Keratinocyte (primary cell): Measurements from ENCODE around the gene TBC1D3G. TPM values are rescaled to one million over a fixed set of nuclear protein-coding genes. Genes with fewer than 3 reads are reported as not detected.
"Not testable (repeated sequence)": the region's sequence is repeated elsewhere in the genome, so short reads cannot be mapped to it uniquely, and the experiment has no call there.

Source experiments
- DNase-seq: peaks from one replicate; pipeline ENCODE4 v3.0.0-alpha.2; 2011; ENCODE audit warnings: low read depth, missing footprints, low spot score
- FAIRE-seq: peaks from 2 replicates; lab custom pipeline; 2011; peaks lifted over from hg19 to GRCh38; lab: Jason Lieb, UNC
- H2AFZ ChIP-seq: 2 replicates; pipeline ENCODE4 v1.6.0; 2012; ENCODE audit warnings: low read length, control low read depth, inconsistent platforms; ENCODE audit not compliant: control insufficient read depth
- H3K27ac ChIP-seq: 2 replicates; pipeline ENCODE4 v1.5.1; 2011; ENCODE audit warnings: low read length; ENCODE audit not compliant: control insufficient read depth, insufficient read depth
- H3K27me3 ChIP-seq: 3 replicates; pipeline ENCODE4 v1.6.0; 2011; ENCODE audit warnings: low read length; ENCODE audit not compliant: control insufficient read depth, insufficient read depth; ENCODE audit errors: extremely low read depth
- H3K36me3 ChIP-seq, 2 experiments: 2 replicates in 1 of 2; 3 replicates in 1 of 2; pipeline ENCODE4 v1.5.1; 2011; ENCODE audit warnings: low read length in 2 of 2, mild to moderate bottlenecking in 1 of 2; ENCODE audit not compliant: control insufficient read depth in 2 of 2, insufficient read depth in 2 of 2; ENCODE audit errors: extremely low read depth in 1 of 2
- H3K4me1 ChIP-seq: 3 replicates; pipeline ENCODE4 v1.5.1; 2011; ENCODE audit warnings: low read length; ENCODE audit not compliant: control insufficient read depth, insufficient read depth; ENCODE audit errors: extremely low read depth
- H3K4me2 ChIP-seq: 3 replicates; pipeline ENCODE4 v1.6.0; 2011; ENCODE audit warnings: low read depth, low read length; ENCODE audit not compliant: control insufficient read depth, insufficient read depth; ENCODE audit errors: extremely low read depth
- H3K4me3 ChIP-seq, 3 experiments: fragments of 200-600 bp in 1 of 3; sonication (generic) in 1 of 3; 2 replicates in 2 of 3; 3 replicates in 1 of 3; pipeline ENCODE4 v1.5.1; 2011 to 2016; ENCODE audit warnings: low read length in 3 of 3, mild to moderate bottlenecking in 3 of 3, control low read depth in 2 of 3, inconsistent platforms in 1 of 3, low read depth in 1 of 3, mixed read lengths in 1 of 3, mixed run types in 1 of 3, moderate library complexity in 1 of 3; ENCODE audit not compliant: control insufficient read depth in 2 of 3, insufficient read depth in 2 of 3; ENCODE audit errors: extremely low read depth in 1 of 3
- H3K79me2 ChIP-seq: 2 replicates; pipeline ENCODE4 v1.6.0; 2012; ENCODE audit warnings: low read length; ENCODE audit not compliant: control insufficient read depth, insufficient read depth
- H3K9ac ChIP-seq: 3 replicates; pipeline ENCODE4 v1.6.0; 2011; ENCODE audit warnings: low read length; ENCODE audit not compliant: control insufficient read depth, insufficient read depth; ENCODE audit errors: extremely low read depth
- H3K9me1 ChIP-seq: 3 replicates; pipeline ENCODE4 v1.6.0; 2011; ENCODE audit warnings: low read length; ENCODE audit not compliant: control insufficient read depth, insufficient read depth; ENCODE audit errors: extremely low read depth
- H3K9me3 ChIP-seq: 2 replicates; pipeline ENCODE4 v1.5.1; 2012; ENCODE audit warnings: low read depth, low read length; ENCODE audit not compliant: control insufficient read depth
- H4K20me1 ChIP-seq: 3 replicates; pipeline ENCODE4 v1.6.0; 2011; ENCODE audit warnings: low read length; ENCODE audit not compliant: control insufficient read depth, insufficient read depth; ENCODE audit errors: extremely low read depth
- dilution Hi-C: fragments of 300-500 bp; cut with MboI; formaldehyde crosslinking; loops from one replicate; pipeline ENCODE4 v1.7.0; 2020; ENCODE audit warnings: low sequenced_read_pairs; ENCODE audit not compliant: extremely low pct_ligation_motif_present
- polyA minus RNA-seq, 3 experiments: library from RNA; depleted of rRNA, polyadenylated mRNA; stranded (reverse); fragments of >200 nt; gene quantifications; 1 replicate in 1 of 3; 2 replicates in 1 of 3; 3 replicates in 1 of 3; pipeline ENCODE4 v1.2.3, GENCODE V29; 2011
- polyA plus RNA-seq, 5 experiments: library from polyadenylated mRNA; depleted of rRNA in 3 of 5; stranded (reverse) in 3 of 5; stranded (forward) in 1 of 5; unstranded in 1 of 5; fragments of >200 nt; gene quantifications; 1 replicate in 1 of 5; 2 replicates in 3 of 5; 3 replicates in 1 of 5; pipeline versions ENCODE4 v1.2.1 to v1.2.3, GENCODE V29; 2011 to 2012; ENCODE audit warnings: missing spikeins in 2 of 5, low read depth in 1 of 5, low replicate concordance in 1 of 5

TBC1D3G gene
- polyA plus RNA-seq (not detected in 3 replicates), polyA minus RNA-seq (not detected in 3 replicates)
- polyA plus RNA-seq (2011; ENCODE audit: low read depth), result not detected
- not detected in 2 replicates for polyA plus RNA-seq (2011; cell fraction: cytosol; rRNA removed)
- not detected in 2 replicates for polyA plus RNA-seq (2011; cell fraction: nucleus; rRNA removed)
- polyA plus RNA-seq (2012; ENCODE audit: low replicate concordance), result not detected in 2 replicates
- not detected for polyA minus RNA-seq (2011; cell fraction: cytosol; rRNA and poly(A)+ RNA removed)
- not detected in 2 replicates for polyA minus RNA-seq (2011; cell fraction: nucleus; rRNA and poly(A)+ RNA removed)

GRCh38 chr17:36323584-36323983, at the start of gene TBC1D3G:
TSS of gene TBC1D3G (plus strand) at chr17:36323884. CDS start at chr17:36325412, 1,528 bp downstream.
- dilution Hi-C loops, DNase-seq, FAIRE-seq: not testable (repeated sequence)

GRCh38 chr17:36283256-36283655, 40.4 kb upstream of the TBC1D3G start:
- H3K27ac ChIP-seq, H3K79me2 ChIP-seq, H3K9me3 ChIP-seq, dilution Hi-C loops, DNase-seq, H3K9me1 ChIP-seq, H3K36me3 ChIP-seq, FAIRE-seq, H3K9ac ChIP-seq, H3K4me3 ChIP-seq, H3K27me3 ChIP-seq, H2AFZ ChIP-seq, H3K4me1 ChIP-seq, H3K4me2 ChIP-seq, H4K20me1 ChIP-seq: not testable (repeated sequence)

More at GRCh38 chr17:36323584-36323983, at the start of gene TBC1D3G:
- not testable (repeated sequence) for H3K4me1 ChIP-seq, H3K9ac ChIP-seq, H3K36me3 ChIP-seq, H4K20me1 ChIP-seq, H2AFZ ChIP-seq, H3K4me2 ChIP-seq, H3K27me3 ChIP-seq, H3K27ac ChIP-seq, H3K4me3 ChIP-seq, H3K9me1 ChIP-seq, H3K79me2 ChIP-seq, H3K9me3 ChIP-seq

GRCh38 chr17:36284219-36284618, 39.5 kb upstream of the TBC1D3G start:
- H3K9me3 ChIP-seq, H3K27me3 ChIP-seq, H3K9me1 ChIP-seq, H3K4me2 ChIP-seq, H2AFZ ChIP-seq, H3K36me3 ChIP-seq, H3K4me3 ChIP-seq, H3K4me1 ChIP-seq, dilution Hi-C loops, H3K79me2 ChIP-seq, DNase-seq, H4K20me1 ChIP-seq, H3K27ac ChIP-seq, H3K9ac ChIP-seq, FAIRE-seq: not testable (repeated sequence)

- not testable (repeated sequence) for FAIRE-seq
Observed at GRCh38 chr17:36289965-36290612, 33.6 kb upstream of the TBC1D3G start.

GRCh38 chr17:36295161-36295560, 28.5 kb upstream of the TBC1D3G start:
- dilution Hi-C loops, result not testable (repeated sequence)

More at GRCh38 chr17:36289965-36290612, 33.6 kb upstream of the TBC1D3G start:
- H3K4me3 ChIP-seq, H2AFZ ChIP-seq, H3K9me3 ChIP-seq, H3K4me1 ChIP-seq, H3K79me2 ChIP-seq, H3K4me2 ChIP-seq, H3K9ac ChIP-seq, dilution Hi-C loops, H4K20me1 ChIP-seq, H3K36me3 ChIP-seq, H3K9me1 ChIP-seq, H3K27ac ChIP-seq, DNase-seq, H3K27me3 ChIP-seq: not testable (repeated sequence)

More at GRCh38 chr17:36295161-36295560, 28.5 kb upstream of the TBC1D3G start:
- not testable (repeated sequence) for DNase-seq, H2AFZ ChIP-seq, H3K4me1 ChIP-seq, H3K27me3 ChIP-seq, H3K79me2 ChIP-seq, H3K4me2 ChIP-seq, H4K20me1 ChIP-seq, H3K27ac ChIP-seq, H3K9me3 ChIP-seq, FAIRE-seq, H3K9ac ChIP-seq, H3K36me3 ChIP-seq, H3K9me1 ChIP-seq, H3K4me3 ChIP-seq
